ENCODE measurements around the gene PRXL2A. TPM values are rescaled to one million over a fixed set of nuclear protein-coding genes. Genes with fewer than 3 reads are reported as not detected.

The PRXL2A gene
- total RNA-seq, 4 donors from 2014 or later = 15.4 to 26.6 (median 25.5) TPM

DNA sequence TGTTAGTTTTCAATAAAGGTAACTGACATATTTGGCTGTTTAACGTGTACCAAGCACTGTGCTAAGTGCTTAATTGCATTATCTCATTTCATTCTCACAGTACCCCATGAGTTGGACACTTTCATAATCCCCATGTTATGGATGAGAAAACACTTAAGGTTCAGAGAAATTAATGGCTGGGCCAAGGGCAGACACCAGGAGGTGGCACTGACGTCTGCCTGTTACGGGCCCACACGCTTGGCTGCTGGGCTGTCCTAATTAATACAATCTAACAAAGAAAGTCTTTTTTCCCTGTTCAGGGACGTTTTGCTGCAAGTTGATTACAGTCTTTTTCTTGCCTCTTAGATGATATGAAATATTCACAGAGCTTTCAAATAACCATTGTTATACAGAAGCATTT is 35.7 kb upstream of the PRXL2A start:
- TF ChIP-seq, protein P1, sequence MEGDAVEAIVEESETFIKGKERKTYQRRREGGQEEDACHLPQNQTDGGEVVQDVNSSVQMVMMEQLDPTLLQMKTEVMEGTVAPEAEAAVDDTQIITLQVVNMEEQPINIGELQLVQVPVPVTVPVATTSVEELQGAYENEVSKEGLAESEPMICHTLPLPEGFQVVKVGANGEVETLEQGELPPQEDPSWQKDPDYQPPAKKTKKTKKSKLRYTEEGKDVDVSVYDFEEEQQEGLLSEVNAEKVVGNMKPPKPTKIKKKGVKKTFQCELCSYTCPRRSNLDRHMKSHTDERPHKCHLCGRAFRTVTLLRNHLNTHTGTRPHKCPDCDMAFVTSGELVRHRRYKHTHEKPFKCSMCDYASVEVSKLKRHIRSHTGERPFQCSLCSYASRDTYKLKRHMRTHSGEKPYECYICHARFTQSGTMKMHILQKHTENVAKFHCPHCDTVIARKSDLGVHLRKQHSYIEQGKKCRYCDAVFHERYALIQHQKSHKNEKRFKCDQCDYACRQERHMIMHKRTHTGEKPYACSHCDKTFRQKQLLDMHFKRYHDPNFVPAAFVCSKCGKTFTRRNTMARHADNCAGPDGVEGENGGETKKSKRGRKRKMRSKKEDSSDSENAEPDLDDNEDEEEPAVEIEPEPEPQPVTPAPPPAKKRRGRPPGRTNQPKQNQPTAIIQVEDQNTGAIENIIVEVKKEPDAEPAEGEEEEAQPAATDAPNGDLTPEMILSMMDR (IDR thresholded peaks at IDR 0.05) = no peak
- TF ChIP-seq POLR2AphosphoS5 (IDR thresholded peaks at IDR 0.05) (no peak), EP300 (IDR thresholded peaks at IDR 0.05) (no peak), POLR2A (IDR thresholded peaks at IDR 0.05; ENCODE audit: low read depth) (no peak)
- DNase-seq (ENCODE audit: extremely low spot score) = peak; percentile 21
- H3K27ac ChIP-seq (replicated peaks in 1 of 4) = no peak overlapping the region
- WGBS = 81% methylated on average over 5 of the region's 5 CpGs
- H3K27me3 ChIP-seq = no peaks in the 10 kb centered on the region
- H3K9me3 ChIP-seq = peaks cover 0 to 10% (median 2%) of the 10 kb centered on the region in 4 donors
- intact Hi-C loops (cut with DNase I) = no loop called here
- H3K36me3 ChIP-seq = no peaks in the 10 kb centered on the region
- H3K4me3 ChIP-seq = no peak overlapping the region
- no peaks in the 10 kb centered on the region for H3K4me1 ChIP-seq

DNA sequence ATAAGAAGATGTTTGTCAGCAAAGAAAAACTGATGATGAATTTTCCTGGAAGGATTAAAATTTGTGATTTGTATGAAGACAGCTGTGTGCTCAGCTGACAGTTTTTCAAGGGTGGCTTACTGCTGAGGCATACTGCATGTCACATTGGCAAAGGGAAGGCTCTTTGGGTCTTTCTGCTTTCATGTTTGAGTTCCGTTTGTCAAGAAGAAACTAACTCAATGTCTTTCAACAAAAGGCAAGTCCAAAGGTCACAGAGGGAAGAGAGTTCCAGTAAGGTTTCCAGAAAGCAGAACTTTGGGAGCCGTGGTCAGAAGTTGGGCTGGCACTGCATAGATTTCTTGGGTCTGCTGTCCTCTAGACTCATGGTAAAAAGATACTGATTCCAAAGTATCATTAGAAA is 34.8 kb upstream of the PRXL2A start:
- H3K4me3 ChIP-seq = no peak overlapping the region
- peaks cover 0 to 4% (median 0%) of the 10 kb centered on the region in 4 donors for H3K4me1 ChIP-seq
- intact Hi-C loops (cut with DNase I) = no loop called here
- no peaks in the 10 kb centered on the region for H3K36me3 ChIP-seq
- DNase-seq (ENCODE audit: extremely low spot score) = no peak
- H3K27me3 ChIP-seq = no peaks in the 10 kb centered on the region
- WGBS = 76% methylated on average over 2 of the region's 2 CpGs
- TF ChIP-seq POLR2AphosphoS5 (IDR thresholded peaks at IDR 0.05) (no peak), EP300 (IDR thresholded peaks at IDR 0.05) (no peak), POLR2A (IDR thresholded peaks at IDR 0.05; ENCODE audit: low read depth) (no peak)
- TF ChIP-seq, protein P1 (IDR thresholded peaks at IDR 0.05) = no peak
- no peak overlapping the region for H3K27ac ChIP-seq (replicated peaks in 1 of 4)
- peaks cover 0 to 5% (median 0%) of the 10 kb centered on the region in 4 donors for H3K9me3 ChIP-seq

DNA sequence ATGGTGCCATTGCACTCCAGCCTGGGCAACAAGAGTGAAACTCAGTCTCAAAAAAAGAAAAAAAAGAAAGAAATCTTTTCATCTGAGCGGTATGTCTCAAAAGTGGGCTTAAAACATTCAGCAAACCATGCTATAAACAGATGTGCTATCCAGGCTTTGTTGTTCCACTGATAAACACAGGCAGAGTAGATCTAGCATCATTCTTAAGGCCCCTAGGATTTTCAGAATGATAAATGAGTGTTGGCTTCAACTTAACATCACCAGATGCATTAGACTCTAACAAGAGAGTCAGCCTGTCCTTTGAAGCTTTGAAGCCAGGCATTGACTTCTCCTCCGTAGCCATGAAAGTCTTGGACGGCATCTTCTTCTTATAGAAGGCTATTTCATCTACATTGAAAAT is 28.6 kb upstream of the PRXL2A start:
- 33% methylated on average over 3 of the region's 3 CpGs for WGBS
- TF ChIP-seq EP300 (IDR thresholded peaks at IDR 0.05) (no peak), POLR2AphosphoS5 (IDR thresholded peaks at IDR 0.05) (no peak), POLR2A (IDR thresholded peaks at IDR 0.05; ENCODE audit: low read depth) (no peak)
- TF ChIP-seq, protein P1 (IDR thresholded peaks at IDR 0.05) = no peak
- Histone ChIP-seq H3K9me3 (no peaks in the 10 kb centered on the region), H3K27ac (replicated peaks in 1 of 4) (no peak overlapping the region), H3K36me3 (no peaks in the 10 kb centered on the region), H3K4me1 (peaks cover 0 to 6% (median 2%) of the 10 kb centered on the region in 4 donors), H3K4me3 (no peak overlapping the region), H3K27me3 (no peaks in the 10 kb centered on the region)
- DNase-seq (ENCODE audit: extremely low spot score) = no peak
- intact Hi-C loops (cut with DNase I) = loop anchor here (5.0 kb wide), 1 partner anchor 128 kb away; no protein-coding TSS in a partner anchor

DNA sequence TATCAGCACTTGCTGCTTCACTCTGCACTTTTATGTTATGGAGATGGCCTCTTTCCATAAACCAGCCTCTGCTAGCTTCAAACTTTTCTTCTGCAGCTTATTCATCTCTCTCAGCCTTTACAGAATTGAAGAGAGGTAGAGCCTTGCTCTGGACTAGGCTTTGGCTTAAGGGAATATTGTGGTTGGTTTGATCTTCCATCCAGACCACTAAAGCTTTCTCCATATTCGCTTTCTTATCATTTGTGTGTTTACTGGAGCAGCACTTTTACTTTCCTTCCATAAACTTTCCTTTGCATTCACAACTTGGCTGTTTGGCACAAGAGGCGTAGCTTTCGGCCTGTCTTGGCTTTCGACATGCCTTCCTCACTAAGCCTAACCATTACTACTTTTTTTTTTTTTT is 28.2 kb upstream of the PRXL2A start:
- Histone ChIP-seq H3K27me3 (no peaks in the 10 kb centered on the region), H3K36me3 (no peaks in the 10 kb centered on the region), H3K9me3 (no peaks in the 10 kb centered on the region), H3K4me3 (no peak overlapping the region), H3K4me1 (peaks cover 0 to 6% (median 2%) of the 10 kb centered on the region in 4 donors), H3K27ac (replicated peaks in 1 of 4) (no peak overlapping the region)
- intact Hi-C loops (cut with DNase I) = loop anchor here (5.0 kb wide), 1 partner anchor 127 kb away; no protein-coding TSS in a partner anchor
- TF ChIP-seq EP300 (IDR thresholded peaks at IDR 0.05) (no peak), POLR2AphosphoS5 (IDR thresholded peaks at IDR 0.05) (no peak), POLR2A (IDR thresholded peaks at IDR 0.05; ENCODE audit: low read depth) (no peak)
- TF ChIP-seq, protein P1 (IDR thresholded peaks at IDR 0.05) = no peak
- DNase-seq (ENCODE audit: extremely low spot score) = no peak
- WGBS = 86% methylated on average over 4 of the region's 4 CpGs

DNA sequence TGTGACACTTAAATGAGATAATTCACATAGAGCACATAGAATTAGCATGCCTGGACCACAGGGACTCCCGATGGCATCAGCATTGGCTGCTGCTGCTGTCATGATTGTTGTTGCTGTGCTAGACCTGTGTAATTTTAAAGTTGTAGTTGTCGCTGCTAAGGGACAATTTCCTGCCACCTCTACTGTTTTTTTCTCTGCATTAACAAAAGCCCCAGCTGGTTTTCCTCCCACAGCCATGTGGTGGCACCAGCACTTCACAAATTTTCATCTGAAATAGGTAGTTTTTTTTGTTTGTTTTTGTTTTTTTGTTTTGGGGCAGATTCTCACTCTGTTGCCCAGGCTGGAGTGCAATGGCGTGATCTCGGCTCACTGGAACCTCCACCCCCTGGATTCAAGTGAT is 25.4 kb upstream of the PRXL2A start:
- no peak for DNase-seq (ENCODE audit: extremely low spot score)
- no peak overlapping the region for H3K4me3 ChIP-seq
- WGBS = 33% methylated on average over 4 of the region's 4 CpGs

More for the DNA sequence above, 25.4 kb upstream of the PRXL2A start:
- H3K27ac ChIP-seq (replicated peaks in 1 of 4) = no peak overlapping the region
- no peaks in the 10 kb centered on the region for H3K27me3 ChIP-seq
- peaks cover 0 to 7% (median 6%) of the 10 kb centered on the region in 4 donors for H3K4me1 ChIP-seq
- TF ChIP-seq, protein P1 (IDR thresholded peaks at IDR 0.05) = peak; percentile 43 to 57 (median 55)
- no peak for TF ChIP-seq EP300 (IDR thresholded peaks at IDR 0.05)
- no peaks in the 10 kb centered on the region for H3K36me3 ChIP-seq
- intact Hi-C loops (cut with DNase I) = loop anchor here (5.0 kb wide), 1 partner anchor 124 kb away; no protein-coding TSS in a partner anchor
- no peaks in the 10 kb centered on the region for H3K9me3 ChIP-seq
